CD4-positive, alpha-beta T cell treated with Interleukin-17A for 1 hour (primary cell): ENCODE data around the gene CNIH3.
"Not testable (repeated sequence)": the region's sequence is repeated elsewhere in the genome, so short reads cannot be mapped to it uniquely, and the experiment has no call there.

Experiments
- DNase-seq: peaks from one replicate; pipeline ENCODE4 v3.0.0-alpha.2; 2020

The CNIH3 gene

GRCh38 chr1:224694969-224695368 lies 78.9 kb downstream of the CNIH3 start:
- no peak for DNase-seq

GRCh38 chr1:224696021-224696420 lies 79.9 kb downstream of the CNIH3 start:
- no peak for DNase-seq

GRCh38 chr1:224696891-224697765 lies 81.0 kb downstream of the CNIH3 start:
- no peak for DNase-seq

DNA sequence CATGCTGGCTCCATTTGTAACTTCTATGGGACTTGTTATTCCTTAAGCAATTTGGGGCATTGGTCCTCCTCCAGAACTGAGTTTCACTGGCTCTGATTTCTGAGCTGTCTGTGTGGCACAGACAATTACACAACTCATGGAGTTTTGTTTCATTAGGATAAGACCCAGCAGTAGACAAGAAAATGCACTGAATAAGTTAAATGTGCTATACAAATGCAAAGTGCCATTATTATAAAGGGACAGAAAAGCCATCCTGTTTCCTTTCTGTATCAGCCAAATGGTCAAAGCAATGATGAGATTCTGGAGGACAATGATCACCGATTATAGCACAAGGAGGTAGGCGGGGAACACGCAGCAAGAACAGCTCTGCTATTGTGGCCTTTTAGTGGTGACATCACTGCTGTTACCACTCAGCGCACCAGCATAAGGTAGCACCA lies 81.9 kb downstream of the CNIH3 start:
- no peak for DNase-seq

GRCh38 chr1:224700918-224701531 lies 84.9 kb downstream of the CNIH3 start:
- no peak for DNase-seq

- no peak for DNase-seq
Measured at GRCh38 chr1:224703702-224704101, 87.6 kb downstream of the CNIH3 start.

- no peak for DNase-seq
Measured at GRCh38 chr1:224704107-224704735, 88.1 kb downstream of the CNIH3 start.

- no peak for DNase-seq
Measured at GRCh38 chr1:224705578-224705977, 89.5 kb downstream of the CNIH3 start.

DNA sequence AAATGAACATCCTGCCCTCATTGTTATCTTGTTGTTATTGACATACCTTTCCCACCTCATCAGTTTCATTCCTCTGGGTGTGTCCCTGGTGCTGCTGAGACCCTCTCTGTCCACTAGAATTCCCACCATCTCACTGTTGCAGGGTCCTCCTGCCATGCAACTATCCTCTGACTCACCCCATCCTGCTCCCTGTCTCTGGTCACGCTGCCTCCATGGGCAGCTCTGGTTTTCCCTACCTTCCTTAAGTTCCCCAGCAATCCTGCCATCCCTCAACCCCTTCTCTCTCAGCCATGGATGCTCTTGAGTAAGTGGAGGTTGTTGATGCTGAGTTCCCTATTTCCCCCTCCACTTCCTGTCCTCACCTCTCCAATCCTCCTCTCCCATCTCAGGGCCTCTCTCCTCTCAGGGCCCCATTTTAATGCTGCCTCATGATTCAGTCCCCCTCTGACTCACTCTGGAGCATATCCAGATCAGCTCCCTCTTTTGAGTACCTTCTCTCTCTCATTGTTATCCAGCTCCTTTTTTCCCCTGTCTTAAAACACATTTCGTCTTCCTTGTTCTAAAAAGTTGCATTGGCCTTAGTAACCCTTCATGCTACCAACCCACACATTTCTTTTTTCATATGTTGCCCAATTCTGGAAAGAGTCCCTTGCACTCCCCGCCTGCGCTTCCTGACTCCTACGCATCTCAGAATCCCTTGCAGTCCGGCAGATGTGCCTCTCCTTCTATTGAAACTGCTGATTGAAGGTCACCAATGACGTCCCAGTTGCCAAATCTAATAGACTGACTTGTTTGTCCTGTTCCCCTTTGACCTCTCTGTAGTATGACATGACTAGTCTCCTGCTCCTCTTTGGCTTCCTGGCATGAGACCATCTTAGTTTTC lies 92.0 kb downstream of the CNIH3 start:
- no peak for DNase-seq

DNA sequence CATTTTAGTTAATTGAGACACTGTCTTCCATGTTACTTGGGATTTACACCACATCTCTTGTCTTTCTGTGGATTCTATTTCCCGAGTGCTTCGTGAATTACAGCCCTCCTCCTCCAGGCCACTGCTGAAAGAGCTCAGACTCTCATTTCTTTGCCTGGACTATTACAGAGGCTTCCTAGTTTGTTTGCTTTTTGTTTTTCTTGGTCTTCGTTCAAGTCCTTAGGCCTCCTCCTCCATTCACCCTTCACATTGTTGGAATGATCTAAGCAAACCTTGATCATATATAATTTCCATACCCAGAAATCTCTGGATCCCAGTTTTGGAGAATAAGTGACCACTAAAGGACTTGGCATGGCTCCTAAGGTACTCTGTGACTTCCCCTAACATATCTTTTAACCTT lies 94.1 kb downstream of the CNIH3 start:
- no peak for DNase-seq

DNA sequence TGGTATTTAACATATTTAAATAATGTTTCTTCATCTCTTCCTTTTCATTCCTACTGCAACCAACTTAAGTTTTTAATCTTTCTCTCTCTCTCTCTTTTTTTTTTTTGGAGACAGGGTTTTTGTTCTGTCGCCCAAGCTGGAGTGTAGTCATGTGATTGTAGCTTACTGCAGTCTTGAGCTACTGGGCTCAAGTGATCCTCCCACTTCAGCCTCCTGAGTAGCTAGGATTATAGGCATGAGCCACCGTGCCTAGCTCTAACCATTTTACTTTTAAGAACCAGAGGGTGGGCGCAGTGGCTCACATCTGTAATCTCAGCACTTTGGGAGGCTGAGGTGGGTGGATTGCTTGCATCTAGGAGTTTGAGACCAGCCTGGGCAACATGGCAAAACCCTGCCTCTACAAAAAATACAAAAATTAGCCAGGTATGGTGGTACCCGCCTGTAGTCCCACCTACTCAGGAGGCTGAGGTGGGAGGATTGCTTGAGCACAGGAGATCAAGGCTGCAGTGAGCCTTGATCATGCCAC lies 95.2 kb downstream of the CNIH3 start:
- DNase-seq = not testable (repeated sequence)

DNA sequence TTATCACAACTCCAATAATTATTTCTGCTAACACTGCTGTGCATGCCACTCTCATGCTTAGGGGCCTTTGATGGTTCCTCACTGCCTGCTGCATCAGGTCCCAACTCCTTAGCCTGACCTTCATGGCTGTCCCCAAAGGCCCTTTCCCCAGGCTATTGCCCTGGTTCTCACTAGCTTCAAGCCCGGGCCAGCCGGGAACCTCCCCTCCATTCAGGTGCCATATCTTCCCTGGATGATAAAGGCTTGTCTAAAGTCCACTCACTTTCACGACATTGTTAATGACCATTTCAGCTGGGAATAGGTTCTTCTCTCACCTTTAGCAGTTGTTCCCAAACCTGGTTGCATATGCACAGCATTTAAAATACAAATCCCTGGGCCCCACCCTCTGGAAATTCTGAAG lies 95.8 kb downstream of the CNIH3 start:
- no peak for DNase-seq

DNA sequence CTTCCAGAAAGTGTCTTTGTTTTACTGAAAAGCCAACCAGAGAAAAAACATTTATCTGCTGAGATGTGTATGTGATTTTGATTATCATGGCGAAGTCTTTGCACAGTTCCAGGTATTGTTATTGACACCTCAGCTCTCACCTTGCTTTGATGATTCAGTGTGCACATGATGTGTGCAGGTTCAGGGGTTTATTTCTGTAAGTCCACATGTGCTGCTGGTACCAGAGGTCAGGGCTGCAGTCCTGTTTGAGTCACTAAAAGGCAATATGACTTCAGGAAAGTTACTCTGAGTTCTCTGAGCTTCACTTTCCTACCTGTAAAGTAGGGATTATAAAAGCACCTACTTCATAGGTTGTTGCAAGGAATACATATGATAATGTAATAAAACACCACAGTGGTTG lies 97.1 kb downstream of the CNIH3 start:
- DNase-seq = no peak

DNA sequence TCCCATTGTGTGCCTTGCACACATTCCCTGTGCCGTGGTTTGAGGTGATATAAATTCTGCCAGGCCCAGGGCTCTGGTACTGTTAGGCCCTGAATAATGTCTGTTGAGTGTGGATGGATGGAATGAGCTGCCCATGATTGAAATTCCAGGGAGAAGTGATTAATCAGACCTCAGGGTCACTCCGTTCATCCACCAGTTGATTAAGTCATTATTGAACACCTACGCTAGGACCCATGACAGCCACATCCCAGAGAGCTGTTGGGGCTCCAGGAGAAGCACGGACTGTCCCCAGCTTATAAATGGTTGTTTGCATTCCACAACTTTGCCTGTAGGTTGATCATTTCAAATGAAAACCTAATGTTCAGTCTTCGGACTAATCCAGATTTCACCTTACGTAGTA lies 98.4 kb downstream of the CNIH3 start:
- DNase-seq = no peak

DNA sequence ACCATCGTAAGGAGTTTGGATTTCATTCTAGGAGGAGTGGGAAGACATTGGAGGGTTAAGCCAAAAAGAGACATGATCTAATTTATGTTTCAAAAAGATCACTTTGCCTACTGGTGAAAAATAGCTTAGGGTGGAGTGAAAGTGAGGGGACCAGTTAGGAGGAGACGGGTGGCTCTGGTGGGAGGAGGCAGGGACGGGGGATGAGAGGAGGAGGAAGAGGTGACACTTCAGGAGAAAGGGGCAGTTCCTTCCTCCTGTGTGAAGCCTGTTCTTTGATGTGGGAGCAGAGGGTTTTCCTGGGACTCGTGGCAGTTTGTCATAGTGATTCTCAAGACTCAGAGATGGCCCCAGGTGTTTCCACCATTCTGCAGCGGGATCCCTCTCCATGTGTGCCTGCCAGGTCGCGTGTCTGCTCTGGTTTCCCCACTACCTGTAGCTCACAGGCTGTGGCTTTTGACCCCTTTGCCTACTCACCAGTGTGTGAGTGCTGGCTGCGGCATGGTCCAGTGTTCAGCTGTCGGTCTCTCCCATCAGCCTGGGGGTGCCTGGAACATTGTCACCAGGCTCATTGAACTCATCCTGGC lies 102.4 kb downstream of the CNIH3 start:
- no peak for DNase-seq

- no peak for DNase-seq
Measured at GRCh38 chr1:224719716-224720115, 103.6 kb downstream of the CNIH3 start.

DNA sequence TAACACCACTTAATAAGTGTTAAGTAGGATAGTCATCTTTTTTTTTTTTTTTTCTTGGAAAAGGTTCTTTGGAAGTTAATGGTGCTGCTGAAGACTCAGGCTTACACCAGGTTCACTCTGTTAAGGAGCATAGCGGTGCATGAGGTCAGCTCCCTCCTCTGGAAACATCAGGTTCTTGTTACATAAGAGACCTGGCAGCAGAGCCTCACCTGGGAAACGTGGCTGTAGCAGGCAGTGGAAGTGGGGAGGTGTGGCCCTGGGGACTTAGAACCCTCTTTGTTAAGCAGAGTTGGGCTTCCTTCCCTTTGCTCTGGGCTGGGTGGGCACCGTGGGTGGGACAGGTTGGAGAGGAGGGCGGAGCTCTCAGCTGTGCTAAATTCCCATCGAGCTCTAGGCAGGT lies 104.1 kb downstream of the CNIH3 start:
- DNase-seq = no peak

GRCh38 chr1:224721000-224721399 lies 104.9 kb downstream of the CNIH3 start:
- DNase-seq = no peak

- DNase-seq = no peak
Measured at GRCh38 chr1:224722838-224723237, 106.7 kb downstream of the CNIH3 start.

GRCh38 chr1:224724566-224724965 lies 108.4 kb downstream of the CNIH3 start:
- DNase-seq = no peak

DNA sequence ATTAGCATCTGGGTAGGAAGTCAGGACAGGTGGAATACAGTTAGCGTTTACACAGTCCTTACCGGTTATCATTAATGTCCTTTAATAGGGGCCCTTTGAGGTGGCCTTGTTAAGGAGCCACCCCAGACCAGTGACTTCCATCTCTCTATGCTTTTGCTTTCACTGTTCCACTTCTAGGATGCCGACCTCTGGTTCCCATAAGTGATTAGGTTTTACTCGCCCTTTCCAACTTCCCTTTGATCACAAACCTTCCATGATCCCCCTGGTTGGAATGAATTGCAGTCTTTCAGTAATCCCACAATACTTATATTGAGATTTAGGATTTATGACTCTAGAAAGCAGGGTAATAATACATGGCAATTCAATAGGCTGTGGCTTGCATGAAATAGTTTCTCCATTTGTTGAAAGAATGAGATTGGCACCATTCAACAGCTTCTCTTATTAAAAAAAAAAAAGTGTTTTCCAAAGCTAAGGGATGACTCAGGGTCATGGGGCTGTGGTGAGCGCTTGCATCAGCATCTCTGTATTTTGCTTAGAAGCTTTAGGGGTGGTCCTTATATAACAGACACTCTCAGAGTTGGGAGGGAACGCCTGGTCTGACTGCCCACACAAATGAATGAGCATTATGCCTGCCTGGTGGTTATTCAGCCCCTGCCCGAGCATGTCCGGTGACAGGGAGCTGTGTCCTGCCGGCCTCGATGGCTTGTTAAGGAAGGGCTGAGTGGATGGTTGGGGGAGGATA lies 110.5 kb downstream of the CNIH3 start:
- no peak for DNase-seq
